ENCODE measurements around the gene MARCHF3.

DNA sequence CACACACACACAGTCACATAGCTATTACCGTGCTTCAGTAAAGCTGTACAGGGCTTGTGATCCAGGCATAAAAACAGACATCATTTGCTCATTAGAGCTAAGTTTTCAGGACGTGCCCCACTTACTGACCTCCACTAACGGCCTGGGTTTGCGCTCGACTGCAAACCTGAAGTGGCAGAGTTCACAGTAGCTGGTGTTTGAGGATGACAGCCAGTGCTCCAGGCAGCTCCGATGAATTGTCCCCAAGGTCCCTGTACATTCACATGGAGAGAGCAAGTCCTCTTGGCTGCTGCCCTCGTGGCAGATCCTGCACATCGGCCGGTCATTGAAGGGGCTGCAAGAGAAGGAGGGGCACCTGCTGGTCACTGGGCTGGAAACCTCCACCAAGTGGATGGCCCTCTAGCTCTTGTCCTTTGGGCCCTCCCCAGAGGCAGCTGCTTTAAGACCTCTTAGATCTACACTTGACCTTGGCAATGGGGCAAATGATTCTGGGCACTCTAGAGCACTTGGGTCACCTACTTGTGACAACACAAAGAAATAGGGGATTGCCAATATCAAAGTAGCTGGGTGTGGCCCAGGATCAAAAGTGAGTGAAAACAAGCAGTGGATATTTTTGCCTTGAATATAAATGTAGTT lies 115.4 kb downstream of the MARCHF3 start:
- TF ChIP-seq, protein P1, sequence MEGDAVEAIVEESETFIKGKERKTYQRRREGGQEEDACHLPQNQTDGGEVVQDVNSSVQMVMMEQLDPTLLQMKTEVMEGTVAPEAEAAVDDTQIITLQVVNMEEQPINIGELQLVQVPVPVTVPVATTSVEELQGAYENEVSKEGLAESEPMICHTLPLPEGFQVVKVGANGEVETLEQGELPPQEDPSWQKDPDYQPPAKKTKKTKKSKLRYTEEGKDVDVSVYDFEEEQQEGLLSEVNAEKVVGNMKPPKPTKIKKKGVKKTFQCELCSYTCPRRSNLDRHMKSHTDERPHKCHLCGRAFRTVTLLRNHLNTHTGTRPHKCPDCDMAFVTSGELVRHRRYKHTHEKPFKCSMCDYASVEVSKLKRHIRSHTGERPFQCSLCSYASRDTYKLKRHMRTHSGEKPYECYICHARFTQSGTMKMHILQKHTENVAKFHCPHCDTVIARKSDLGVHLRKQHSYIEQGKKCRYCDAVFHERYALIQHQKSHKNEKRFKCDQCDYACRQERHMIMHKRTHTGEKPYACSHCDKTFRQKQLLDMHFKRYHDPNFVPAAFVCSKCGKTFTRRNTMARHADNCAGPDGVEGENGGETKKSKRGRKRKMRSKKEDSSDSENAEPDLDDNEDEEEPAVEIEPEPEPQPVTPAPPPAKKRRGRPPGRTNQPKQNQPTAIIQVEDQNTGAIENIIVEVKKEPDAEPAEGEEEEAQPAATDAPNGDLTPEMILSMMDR (IDR thresholded peaks at IDR 0.05): no peak
- TF ChIP-seq POLR2A (IDR thresholded peaks at IDR 0.05): no peak

Data from right lobe of liver (tissue), 4 donors.